GM18861 (cell line): ENCODE results near the gene NFAM1.

Experiments used
- ATAC-seq: cut with Tn5 transposase; IDR thresholded peaks from one replicate; pipeline ENCODE4 v1.9.1; 2021; ENCODE audit not compliant: unreplicated experiment

Gene NFAM1

DNA sequence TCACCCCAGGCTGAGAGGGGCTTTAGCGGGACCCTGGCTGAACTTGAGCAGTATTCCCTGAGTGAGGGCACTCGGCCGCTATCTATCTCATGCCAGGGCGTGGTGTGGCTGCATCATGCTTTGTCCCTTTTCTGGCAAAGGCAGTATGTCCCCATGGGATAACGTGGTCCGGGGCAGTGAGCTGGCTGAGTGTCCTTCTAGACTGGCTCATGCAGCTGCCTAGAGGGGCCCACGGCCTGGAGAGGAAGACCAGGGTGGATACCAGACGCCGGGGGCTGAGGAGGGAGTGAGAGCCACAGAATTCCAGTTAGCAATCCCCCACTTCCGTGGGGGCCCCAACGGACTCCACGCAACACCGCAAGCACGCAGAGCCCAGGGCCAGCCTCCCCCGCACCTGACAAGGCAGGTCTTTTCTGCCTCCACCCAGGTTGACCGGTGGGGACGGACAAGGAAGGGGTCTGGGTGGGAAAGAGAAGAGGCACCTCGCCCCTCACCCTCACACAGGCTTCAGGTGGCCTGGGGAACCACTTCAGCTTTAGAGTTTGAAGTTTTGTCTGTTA lies 15.5 kb downstream of the NFAM1 start:
- ATAC-seq: no peak

DNA sequence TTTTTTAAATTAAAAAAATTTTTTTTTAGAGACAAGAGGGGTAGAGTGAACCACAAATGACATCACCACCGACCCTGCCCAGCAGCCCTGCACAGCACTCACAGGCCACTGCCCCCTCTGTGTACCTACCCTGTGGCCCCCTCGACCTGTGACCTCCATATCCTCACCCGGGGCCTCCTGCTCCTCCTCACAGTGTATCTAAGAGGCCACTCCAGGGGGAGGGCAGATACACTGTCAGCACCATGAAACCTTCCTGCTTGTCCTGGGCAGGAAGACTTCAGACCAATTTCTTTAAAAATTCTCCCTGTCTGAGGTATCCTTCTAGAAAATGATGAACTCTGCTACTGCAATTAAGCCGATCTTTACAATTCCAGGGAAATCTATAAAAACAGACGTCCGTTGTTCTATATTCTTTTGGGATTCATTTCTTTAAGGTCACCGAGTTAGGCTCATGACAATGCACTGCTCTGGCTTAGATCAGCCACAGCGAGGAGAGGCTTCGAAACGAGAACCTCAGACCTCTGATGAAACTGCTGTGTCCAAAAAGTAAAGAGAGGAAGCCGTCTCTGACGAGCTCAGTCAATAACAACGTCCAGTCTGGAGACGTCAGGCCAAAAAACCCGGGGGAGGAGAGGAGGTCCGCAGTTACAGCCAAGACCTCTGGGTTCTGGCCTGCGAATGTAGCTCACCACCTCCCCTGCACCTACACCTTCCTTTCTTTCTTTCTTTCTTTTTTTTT lies 17.5 kb downstream of the NFAM1 start:
- ATAC-seq: no peak

GRCh38 chr22:42414021-42414420 lies 18.2 kb downstream of the NFAM1 start:
- no peak for ATAC-seq

DNA sequence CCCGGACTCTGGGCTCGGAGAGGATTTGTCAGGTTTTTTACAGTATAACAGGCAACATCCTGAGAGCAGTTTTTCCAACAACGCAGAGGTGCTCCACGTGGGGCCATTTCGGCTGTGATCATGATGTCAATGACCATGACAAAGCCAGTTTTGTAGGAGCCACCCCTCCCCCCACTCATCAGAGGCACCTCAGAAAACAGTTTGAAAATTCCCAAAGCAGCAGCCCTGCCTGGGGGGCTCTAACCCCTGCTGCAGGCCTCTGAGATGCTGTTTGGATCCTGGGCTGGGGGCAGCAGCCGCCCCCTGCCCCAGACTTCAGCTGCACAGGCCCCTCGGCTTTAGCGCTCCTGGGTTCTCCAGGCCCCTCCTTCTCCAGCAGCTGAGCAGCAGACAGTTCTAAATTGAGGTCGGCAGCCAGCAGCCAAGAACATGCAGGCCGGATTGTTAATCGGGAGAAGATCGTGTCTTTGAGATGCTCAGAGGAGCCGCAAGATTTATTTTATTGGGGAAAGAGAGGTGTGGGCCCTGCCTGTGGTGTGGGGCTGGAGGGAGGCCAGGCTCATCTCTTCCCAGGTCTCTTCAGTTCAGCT lies 19.4 kb downstream of the NFAM1 start:
- ATAC-seq: no peak

GRCh38 chr22:42410708-42411107 lies 21.5 kb downstream of the NFAM1 start:
- no peak for ATAC-seq

DNA sequence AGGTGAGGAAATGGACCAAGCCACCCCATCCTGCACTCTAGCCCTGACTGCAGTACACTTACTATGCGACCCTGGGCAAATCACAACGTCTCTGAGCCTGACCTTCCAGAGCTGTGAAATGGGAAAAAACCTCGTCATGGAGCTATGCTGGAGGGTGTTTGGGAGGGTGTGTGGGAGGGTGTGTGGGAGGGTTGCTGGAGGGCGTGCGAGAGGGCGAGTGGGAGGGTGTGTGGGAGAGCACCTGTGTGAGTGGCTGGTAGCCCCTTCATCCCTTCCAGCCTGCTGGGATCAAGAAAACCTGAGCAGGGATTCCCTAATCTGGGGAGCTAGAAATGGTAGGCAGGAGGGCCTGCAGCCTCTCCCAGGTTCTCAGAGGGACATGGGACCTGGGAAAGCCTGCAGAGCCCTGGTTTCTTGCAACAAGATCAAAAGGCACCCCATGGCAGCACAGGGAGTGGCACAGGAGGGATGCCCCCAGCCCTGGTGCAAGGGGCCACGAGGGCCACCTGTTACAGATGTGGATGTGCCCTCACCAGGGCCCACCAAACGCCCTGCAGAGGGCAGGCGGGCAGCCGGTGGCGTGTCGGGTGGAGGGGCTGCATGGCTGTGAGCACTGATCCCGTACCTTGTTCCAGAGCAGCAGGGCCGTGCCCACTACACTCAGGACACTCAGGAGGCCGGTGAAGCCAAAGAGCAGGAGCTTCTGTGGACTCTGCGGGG lies 23.2 kb downstream of the NFAM1 start:
- ATAC-seq: no peak

DNA sequence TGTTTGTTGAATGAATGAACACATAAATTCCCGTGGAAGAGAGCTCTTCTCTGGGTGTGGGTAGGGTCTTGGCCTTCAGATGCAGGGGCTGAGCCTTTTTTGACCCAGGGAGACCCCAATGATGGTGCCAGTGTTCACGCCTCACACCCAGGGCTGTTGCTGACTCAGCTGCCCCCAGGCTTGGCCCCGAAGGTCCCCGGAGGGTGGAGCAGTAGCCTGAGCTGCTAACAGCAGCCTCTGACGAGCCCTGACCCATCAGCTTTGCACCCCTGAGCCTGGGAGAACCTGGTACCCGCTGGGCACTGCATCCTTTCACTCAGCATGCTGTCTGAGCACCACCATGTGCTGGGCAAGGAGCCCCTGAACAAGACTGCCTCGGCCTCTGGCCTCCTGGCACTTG lies 23.9 kb downstream of the NFAM1 start:
- no peak for ATAC-seq

- no peak for ATAC-seq
Observed at GRCh38 chr22:42404266-42404665, 27.9 kb downstream of the NFAM1 start.

GRCh38 chr22:42401535-42402334 lies 30.5 kb downstream of the NFAM1 start:
- ATAC-seq: no peak

DNA sequence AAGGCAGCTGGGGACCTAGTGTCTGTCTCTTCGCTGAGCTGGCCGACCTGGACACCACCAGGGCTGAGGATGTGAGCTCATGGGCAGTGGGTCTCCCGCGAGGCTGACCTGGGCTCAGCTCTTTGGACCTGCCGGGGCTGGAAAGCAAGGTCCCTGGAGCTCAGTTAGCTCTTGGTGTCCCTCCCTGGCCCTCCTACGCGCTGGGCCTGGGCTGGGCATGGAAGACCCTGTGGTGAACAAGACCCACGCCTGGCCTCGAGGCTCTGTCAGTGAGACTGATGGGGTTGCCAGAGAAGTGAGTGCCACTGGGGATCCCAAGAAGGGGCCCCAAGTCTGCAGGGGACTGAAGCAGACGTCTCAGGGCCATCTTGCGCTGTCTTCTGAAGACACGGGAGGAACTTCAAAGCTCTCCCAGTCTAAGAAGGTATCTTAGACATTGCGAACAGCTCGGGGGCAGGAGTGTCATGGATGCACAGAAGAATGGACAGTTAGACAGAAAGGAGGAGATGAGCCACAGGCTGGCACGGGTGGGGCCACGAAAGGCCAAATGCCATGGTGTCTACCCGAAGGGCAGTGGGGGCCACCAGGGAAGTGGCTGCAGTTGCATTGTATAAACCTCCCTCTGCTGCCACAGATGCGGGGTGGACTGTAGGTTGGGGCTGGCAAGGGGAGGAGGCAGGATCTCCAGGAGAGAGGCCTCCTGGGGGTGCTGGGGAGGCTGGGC lies 31.2 kb downstream of the NFAM1 start:
- no peak for ATAC-seq

- no peak for ATAC-seq
Observed at GRCh38 chr22:42399315-42400271, 32.6 kb downstream of the NFAM1 start.

DNA sequence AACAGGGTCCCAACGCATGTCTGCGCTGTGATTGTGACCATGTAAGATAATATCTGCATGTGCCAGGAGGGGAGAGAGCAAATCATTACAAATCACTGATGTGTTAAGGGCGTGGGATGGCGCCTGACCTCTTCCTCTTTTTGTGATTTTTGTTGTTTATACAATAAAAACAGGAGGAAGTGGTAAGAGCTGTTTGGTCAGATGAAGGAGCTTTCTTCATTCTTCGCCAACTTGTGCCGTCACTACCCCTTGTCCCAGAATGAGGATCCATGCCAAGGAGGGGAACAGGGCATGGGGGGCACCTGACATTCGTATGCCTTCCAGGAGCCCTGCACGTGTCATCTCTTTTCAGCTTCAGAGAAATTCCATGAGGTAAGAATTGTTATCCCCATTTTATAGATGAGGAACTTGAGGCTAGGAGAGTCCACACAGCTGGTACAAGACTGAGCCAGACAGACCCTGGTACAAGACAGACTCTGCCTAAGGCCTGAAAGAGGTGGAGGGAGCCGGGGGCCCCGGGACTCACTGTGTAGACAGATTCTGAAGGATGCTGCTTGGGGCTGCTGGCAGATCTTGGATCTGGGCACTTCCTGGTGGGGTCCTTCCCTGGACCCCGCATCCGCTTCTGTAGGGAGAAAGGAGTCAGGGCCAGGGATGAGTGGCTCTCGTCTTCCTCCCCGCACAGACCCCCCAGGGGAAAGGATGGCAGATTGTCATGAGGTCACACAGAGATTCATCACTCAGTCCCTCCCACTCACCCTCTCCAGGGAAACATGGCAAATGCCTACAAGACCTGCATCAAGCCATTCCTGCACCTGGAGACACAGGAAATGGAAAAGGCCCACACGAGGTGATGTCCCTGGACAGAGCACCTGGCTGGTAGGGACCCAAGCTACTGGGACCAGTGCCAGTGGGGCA lies 34.6 kb downstream of the NFAM1 start:
- no peak for ATAC-seq

DNA sequence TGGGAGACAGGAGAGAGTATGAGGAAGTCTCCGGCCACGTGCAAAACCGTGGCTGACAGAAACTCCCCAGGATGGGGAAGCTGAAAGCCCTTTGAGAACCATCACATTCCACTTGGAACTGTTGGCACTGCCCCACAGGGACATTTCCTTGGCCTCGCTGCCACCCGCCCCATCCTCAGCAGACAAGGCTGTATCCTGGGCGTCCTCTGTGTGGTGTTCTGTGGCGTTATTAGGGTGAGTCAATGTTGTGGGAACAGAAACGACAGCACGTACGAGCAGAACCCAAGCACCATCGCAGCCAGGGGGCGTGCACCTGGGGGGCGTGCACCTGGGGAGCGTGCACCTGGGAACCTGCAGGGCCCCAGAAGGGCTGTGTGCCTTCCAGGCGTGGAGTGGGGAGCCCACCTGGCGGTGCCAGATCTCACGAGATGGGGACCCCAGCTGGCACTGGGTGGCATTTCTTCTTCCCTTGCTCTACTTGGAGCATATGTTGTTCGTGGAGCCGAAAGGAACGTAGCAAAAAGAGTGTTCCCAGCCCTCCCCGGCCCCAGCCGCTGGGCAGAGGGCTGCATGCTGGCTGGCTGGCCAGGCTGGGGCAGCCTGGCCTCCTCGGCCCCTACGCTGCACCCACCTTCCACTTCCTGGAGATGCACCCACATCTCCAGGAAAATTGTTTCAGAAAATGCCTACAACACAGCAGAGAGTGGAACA lies 35.4 kb downstream of the NFAM1 start:
- ATAC-seq: no peak

- ATAC-seq: no peak
Observed at GRCh38 chr22:42389143-42389542, 43.1 kb downstream of the NFAM1 start.

DNA sequence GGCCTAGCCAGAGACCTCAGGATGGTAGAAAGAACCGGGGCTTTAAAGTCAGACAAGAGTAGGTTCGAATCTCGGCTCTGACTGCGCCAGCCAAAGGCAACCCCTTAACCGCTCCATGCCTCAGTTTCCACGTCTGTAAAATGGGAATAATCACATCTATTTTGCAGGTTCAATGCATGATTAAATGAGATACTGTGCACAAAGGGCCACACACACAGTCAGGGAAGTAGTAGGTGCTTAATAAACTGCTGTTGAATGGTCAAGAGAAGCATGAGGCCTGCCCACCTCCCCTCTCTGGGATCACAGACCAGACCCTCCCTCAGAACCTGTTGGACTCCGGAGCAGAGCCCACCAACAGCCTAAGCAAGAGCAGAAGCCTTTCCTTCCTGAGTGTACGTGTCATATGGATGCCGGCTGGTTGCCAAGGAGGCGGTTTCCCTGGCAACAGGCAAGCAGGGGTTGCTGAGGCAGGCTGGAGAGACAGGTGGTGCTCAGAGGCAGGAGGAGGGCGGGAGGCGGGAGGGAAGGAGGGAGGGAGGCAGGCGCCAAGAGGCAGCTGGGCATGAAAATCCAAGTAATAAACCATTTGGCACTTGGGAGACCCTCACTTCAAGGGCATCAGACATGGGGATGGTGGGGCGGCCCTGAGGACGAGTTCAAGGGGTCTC lies 43.9 kb downstream of the NFAM1 start:
- no peak for ATAC-seq

DNA sequence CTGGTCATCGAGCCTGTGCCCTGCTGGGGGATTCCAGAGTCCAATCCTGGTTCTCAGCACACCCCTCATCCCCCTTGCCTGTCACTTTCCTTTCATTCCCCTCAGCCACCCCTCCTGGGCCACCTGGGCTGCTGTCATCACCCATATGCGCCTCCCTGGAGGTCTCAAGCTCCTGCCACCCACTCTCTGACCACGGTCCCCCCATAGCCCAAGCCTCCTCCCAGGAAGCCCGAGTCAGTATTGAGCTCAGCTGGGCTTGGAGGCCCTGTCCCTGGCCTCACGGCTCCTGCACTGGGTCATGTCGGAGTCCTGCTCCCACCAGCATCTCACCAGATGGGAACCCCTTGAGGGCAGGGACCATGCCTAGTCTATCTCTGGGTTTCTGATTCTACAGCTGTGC lies 44.6 kb downstream of the NFAM1 start:
- ATAC-seq: no peak

DNA sequence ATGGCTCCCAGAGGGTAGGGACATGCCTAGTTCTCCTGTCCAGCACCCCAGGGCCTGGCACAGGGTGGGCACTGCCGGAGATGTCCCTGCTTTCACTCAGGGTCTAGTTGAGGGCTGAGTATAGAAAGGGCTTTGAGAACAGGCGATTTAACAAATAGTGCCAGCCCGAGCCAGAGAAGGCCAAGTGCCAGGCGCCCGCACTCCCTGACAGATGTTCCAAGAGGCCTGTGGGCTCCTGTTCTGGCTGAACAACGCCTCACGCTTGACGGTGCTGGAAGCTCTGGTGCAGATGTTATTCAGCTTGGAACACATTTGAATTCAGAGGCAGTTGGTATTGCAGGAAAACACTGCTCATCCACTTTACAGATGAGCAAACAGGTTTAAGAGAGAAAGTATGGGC lies 46.5 kb downstream of the NFAM1 start:
- no peak for ATAC-seq
